GM12878 (cell line): Measurements from ENCODE around the gene SLC26A11. TPM values are rescaled to one million over a fixed set of nuclear protein-coding genes. Genes with fewer than 3 reads are reported as not detected.

ENCODE experiments used
- ATAC-seq: fragments of 200-7000 bp; cut with Tn5 transposase; 3 replicates; pipeline ENCODE4 v1.9.1; 2020; ENCODE audit warnings: mild to moderate bottlenecking, moderate library complexity
- BruUV-seq: library from RNA; stranded (reverse); fragments of 400-500 nt; replicated peaks from 2 replicates; lab custom pipeline; 2021; lab: Mats Ljungman, UMichigan
- CTCF ChIA-PET: fragments of 300-600 bp; sonication (Branson Sonifier 250); formaldehyde crosslinking; extraction: SDS; loops from one replicate; lab custom pipeline; 2021; ENCODE audit warnings: inconsistent platforms; lab: Yijun Ruan, JAX
- POLR2A ChIA-PET: fragments of 350-600 bp; formaldehyde crosslinking; extraction: SDS; loops from one replicate; lab custom pipeline; 2021; ENCODE audit warnings: inconsistent platforms; lab: Charles Lee
- RAD21 ChIA-PET: fragments of 300-600 bp; sonication (Branson Sonifier 250); formaldehyde crosslinking; loops from one replicate; lab custom pipeline; 2023; ENCODE audit warnings: antibody characterized with exemption; ENCODE audit not compliant: unreplicated experiment; lab: Charles Lee
- SMC1A ChIA-PET: fragments of 300-600 bp; sonication (Branson Sonifier 250); formaldehyde crosslinking; loops from one replicate; lab custom pipeline; 2023; ENCODE audit not compliant: unreplicated experiment, uncharacterized antibody; lab: Charles Lee
- DNase-seq: peaks from one replicate; pipeline ENCODE4 v3.0.0-alpha.2; 2011; ENCODE audit warnings: low read depth, low spot score
- FAIRE-seq: peaks from 3 replicates; lab custom pipeline; 2011; peaks lifted over from hg19 to GRCh38; lab: Jason Lieb, UNC
- H2AFZ ChIP-seq: 2 replicates; pipeline ENCODE4 v1.6.0; 2011; ENCODE audit warnings: low read depth, low read length, control low read depth; ENCODE audit not compliant: control insufficient read depth
- H3K27ac ChIP-seq: 2 replicates; pipeline ENCODE4 v1.5.1; 2011; ENCODE audit warnings: control low read depth; ENCODE audit not compliant: control insufficient read depth, insufficient read depth
- H3K27me3 ChIP-seq, 2 experiments: replicated peaks in 1 of 2; 2 replicates each; pipeline versions ENCODE4 v1.6.0 to v1.6.1; 2011; ENCODE audit warnings: low read length in 1 of 2; ENCODE audit not compliant: control insufficient read depth in 2 of 2, insufficient read depth in 2 of 2
- H3K36me3 ChIP-seq, 2 experiments: 2 replicates each; pipeline ENCODE4 v1.5.1; 2011; ENCODE audit warnings: low read length in 1 of 2; ENCODE audit not compliant: control insufficient read depth in 2 of 2, insufficient read depth in 2 of 2
- H3K4me1 ChIP-seq: 2 replicates; pipeline ENCODE4 v1.6.1; 2011; ENCODE audit warnings: mild to moderate bottlenecking, low read length, moderate library complexity, mixed read lengths; ENCODE audit not compliant: control insufficient read depth, insufficient read depth
- H3K4me2 ChIP-seq: 2 replicates; pipeline ENCODE4 v1.6.0; 2011; ENCODE audit warnings: control low read depth; ENCODE audit not compliant: control insufficient read depth, insufficient read depth
- H3K4me3 ChIP-seq: fragments of 200-600 bp; sonication (generic); 2 replicates; pipeline ENCODE4 v1.5.1; 2016
- H3K79me2 ChIP-seq: 2 replicates; pipeline ENCODE4 v1.6.0; 2011; ENCODE audit warnings: low read length; ENCODE audit not compliant: control insufficient read depth, insufficient read depth
- H3K9ac ChIP-seq: 2 replicates; pipeline ENCODE4 v1.8.0; 2011; ENCODE audit warnings: low read length, control low read depth, mixed read lengths; ENCODE audit not compliant: control insufficient read depth, insufficient read depth
- H3K9me3 ChIP-seq: replicated peaks from 3 replicates; pipeline ENCODE4 v1.5.1; 2011; ENCODE audit warnings: mild to moderate bottlenecking, low read length; ENCODE audit not compliant: control insufficient read depth, insufficient read depth
- H4K20me1 ChIP-seq: 2 replicates; pipeline ENCODE4 v1.6.0; 2011; ENCODE audit not compliant: control insufficient read depth, insufficient read depth
- BMI1 ChIP-seq: fragments of 450-650 bp; IDR thresholded peaks from 2 replicates; pipeline ENCODE4 v1.6.1; 2016; ENCODE audit warnings: mild to moderate bottlenecking, moderate library complexity, borderline replicate concordance
- CHD2 ChIP-seq: IDR thresholded peaks from 2 replicates; pipeline ENCODE4 v1.6.1; 2011; ENCODE audit warnings: low read depth, low read length, improper control_type of control experiment, borderline replicate concordance
- EGR1 ChIP-seq, 2 experiments: IDR thresholded peaks; 1 replicate in 1 of 2; 2 replicates in 1 of 2; pipeline ENCODE4 v1.6.1; 2011 to 2012; ENCODE audit warnings: low read depth in 2 of 2, low read length in 2 of 2, borderline replicate concordance in 1 of 2, mild to moderate bottlenecking in 1 of 2, moderate library complexity in 1 of 2
- NFYA ChIP-seq: IDR thresholded peaks from 2 replicates; pipeline ENCODE4 v1.6.1; 2011; ENCODE audit warnings: low read depth, mild to moderate bottlenecking, low read length, improper control_type of control experiment, borderline replicate concordance
- RCOR1 ChIP-seq: conservative IDR thresholded peaks from 2 replicates; pipeline ENCODE4 v1.6.1; 2012; ENCODE audit warnings: low read depth, low read length, improper control_type of control experiment
- RFX5 ChIP-seq: IDR thresholded peaks from 2 replicates; pipeline ENCODE4 v1.6.1; 2011; ENCODE audit warnings: low read depth, low read length, improper control_type of control experiment
- TAF1 ChIP-seq: IDR thresholded peaks from 2 replicates; pipeline ENCODE4 v1.6.1; 2011; ENCODE audit warnings: mild to moderate bottlenecking, low read depth, low read length, borderline replicate concordance
- TCF3 ChIP-seq: IDR thresholded peaks from 2 replicates; pipeline ENCODE4 v1.6.1; 2012; ENCODE audit warnings: low read depth, mild to moderate bottlenecking, low read length, borderline replicate concordance; ENCODE audit not compliant: insufficient read depth
- YY1 ChIP-seq: IDR thresholded peaks from 2 replicates; pipeline ENCODE4 v1.6.1; 2011; ENCODE audit warnings: low read depth, mild to moderate bottlenecking, low read length
- ZNF384 ChIP-seq: IDR thresholded peaks from 2 replicates; pipeline ENCODE4 v1.6.1; 2012; ENCODE audit warnings: low read depth, mild to moderate bottlenecking, low read length, improper control_type of control experiment, borderline replicate concordance
- WGBS: methylation state at CpG from one replicate; pipeline ENCODE4 v1.1.6; 2016; ENCODE audit warnings: low lambda C conversion rate; ENCODE audit not compliant: insufficient replicate concordance, insufficient coverage; ENCODE audit errors: missing lambda C conversion rate; 5-methylcytosine and 5-hydroxymethylcytosine counted together
- in situ Hi-C: fragments of 300-500 bp; cut with MboI; formaldehyde crosslinking; loops from 9 replicates; pipeline ENCODE4 v1.14.3; 2018; ENCODE audit warnings: mixed read lengths
- intact Hi-C: fragments of 100-400 bp; cut with micrococcal nuclease; formaldehyde crosslinking; loops from one replicate; pipeline ENCODE4 v1.14.2; 2022; ENCODE audit not compliant: unreplicated experiment
- polyA plus RNA-seq, 11 experiments: library from polyadenylated mRNA; depleted of rRNA in 4 of 11; unstranded in 6 of 11; stranded (reverse) in 5 of 11; fragments of >200 nt; fragmentation: Nextera tagmentation in 4 of 11; fragmentation: Illumina TruSeq in 1 of 11; extraction: Ambion mirVana in 4 of 11; extraction: Trizol in 1 of 11; gene quantifications; 1 replicate in 1 of 11; 2 replicates in 10 of 11; pipeline versions ENCODE4 v1.2.1 to v1.2.3, GENCODE V29; 2011 to 2016; ENCODE audit warnings: inconsistent platforms in 2 of 11, missing spikeins in 2 of 11, low read depth in 1 of 11
- total RNA-seq, 4 experiments: library from RNA; depleted of rRNA in 3 of 4; stranded (reverse); fragments of >200 nt in 3 of 4; fragmentation: Illumina TruSeq in 1 of 4; extraction: Trizol in 1 of 4; gene quantifications; 2 replicates each; pipeline versions ENCODE4 v1.2.1 to v1.2.3, GENCODE V29; 2013 to 2021
- TF ChIP-seq, protein P1 (sequence below): IDR thresholded peaks from 2 replicates; pipeline ENCODE4 v1.6.1; 2012; ENCODE audit warnings: low read depth, low read length, improper control_type of control experiment
- TF ChIP-seq, protein P2 (sequence below): fragments of 150-350 bp; IDR thresholded peaks from 2 replicates; pipeline ENCODE4 v1.6.1; 2016; ENCODE audit warnings: low read depth, low read length
- TF ChIP-seq, protein P3 (sequence below): fragments of 450-650 bp; formaldehyde crosslinking; IDR thresholded peaks from 2 replicates; pipeline ENCODE4 v1.4.0; 2022; ENCODE audit warnings: mild to moderate bottlenecking, moderate library complexity
- TF ChIP-seq, protein P4 (sequence below): fragments of 450-650 bp; IDR thresholded peaks from 2 replicates; pipeline ENCODE4 v1.6.1; 2017; ENCODE audit warnings: mild to moderate bottlenecking

The SLC26A11 gene
- total and polyA plus RNA-seq, 10 of the 15 experiments (the other 5 are each of a cell fraction or from before 2014, with no cell fraction given) = 0.05 to 4.1 (median 1.2) TPM; not detected in 1

DNA sequence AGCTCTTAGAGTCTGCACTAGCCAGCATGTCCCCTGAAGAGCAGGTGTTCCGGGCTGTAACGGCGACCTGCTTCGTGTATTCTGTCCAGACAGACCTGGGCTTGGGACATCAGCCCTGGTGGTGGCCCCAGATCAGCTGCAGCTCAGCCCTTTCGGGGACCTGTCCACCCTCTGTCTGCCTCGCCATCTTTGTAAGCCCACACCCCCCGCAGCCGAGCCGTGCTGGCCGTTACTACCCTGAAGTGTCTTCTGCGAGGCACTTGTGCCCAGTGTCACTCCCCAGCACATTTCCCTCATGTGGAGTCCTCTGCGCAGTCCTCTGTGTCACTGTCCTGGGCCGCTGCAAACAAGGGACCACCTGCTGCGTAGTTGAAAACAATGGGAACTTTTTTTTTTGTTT, 40.0 kb upstream of the SLC26A11 start (continued):
- TF ChIP-seq TCF3 (no peak), CHD2 (no peak), RCOR1 (no peak), EGR1 (IDR thresholded peaks at IDR 0.05; ENCODE audit: borderline replicate concordance in 1 of 2, low read depth in 2 of 2, low read length in 2 of 2) (no peak), TAF1 (no peak)

DNA sequence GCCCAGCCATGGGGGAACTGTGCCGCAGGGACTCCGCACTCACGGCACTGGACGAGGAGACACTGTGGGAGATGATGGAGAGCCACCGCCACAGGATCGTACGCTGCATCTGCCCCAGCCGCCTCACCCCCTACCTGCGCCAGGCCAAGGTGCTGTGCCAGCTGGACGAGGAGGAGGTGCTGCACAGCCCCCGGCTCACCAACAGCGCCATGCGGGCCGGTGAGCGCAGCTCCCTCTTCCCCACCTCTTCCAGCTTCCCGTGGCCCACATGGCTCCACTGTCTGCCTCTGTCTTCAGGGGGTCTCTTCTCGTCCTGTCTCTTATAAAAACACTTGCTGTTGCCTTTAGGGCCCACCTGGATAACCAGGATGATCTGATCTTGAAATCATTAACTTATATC, 38.8 kb upstream of the SLC26A11 start:
- Histone ChIP-seq H3K4me1 (no peaks in the 10 kb centered on the region), H3K36me3 (no peaks in the 10 kb centered on the region), H3K4me2 (no peak overlapping the region), H3K9ac (no peak overlapping the region), H3K27ac (no peak overlapping the region), H3K27me3 (peaks cover 0 to 3% of the 10 kb centered on the region in 2 experiments; a peak in 2 of 4 replicates), H3K9me3 (no peaks in the 10 kb centered on the region), H3K4me3 (no peak overlapping the region), H3K79me2 (no peaks in the 10 kb centered on the region), H2AFZ (no peak overlapping the region), H4K20me1 (no peaks in the 10 kb centered on the region)
- ChIA-PET POLR2A (no interaction called here), CTCF (no interaction called here), RAD21 (interaction anchor here (0.5 kb wide), 1 partner anchor 15 kb away, joined by 3 read pairs; no protein-coding TSS in a partner anchor), SMC1A (no interaction called here)
- no TSS peak for BruUV-seq
- WGBS = 60% methylated on average over 17 of the region's 17 CpGs
- FAIRE-seq (no peak), ATAC-seq (no peak), DNase-seq (no peak)
- in situ Hi-C loops (no loop called here), intact Hi-C loops (no loop called here)
- TF ChIP-seq, protein P1, sequence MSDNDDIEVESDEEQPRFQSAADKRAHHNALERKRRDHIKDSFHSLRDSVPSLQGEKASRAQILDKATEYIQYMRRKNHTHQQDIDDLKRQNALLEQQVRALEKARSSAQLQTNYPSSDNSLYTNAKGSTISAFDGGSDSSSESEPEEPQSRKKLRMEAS = no peak
- TF ChIP-seq TCF3 (no peak), RFX5 (no peak), ZNF384 (no peak), YY1 (no peak), BMI1 (no peak), NFYA (no peak)
- TF ChIP-seq, protein P2, sequence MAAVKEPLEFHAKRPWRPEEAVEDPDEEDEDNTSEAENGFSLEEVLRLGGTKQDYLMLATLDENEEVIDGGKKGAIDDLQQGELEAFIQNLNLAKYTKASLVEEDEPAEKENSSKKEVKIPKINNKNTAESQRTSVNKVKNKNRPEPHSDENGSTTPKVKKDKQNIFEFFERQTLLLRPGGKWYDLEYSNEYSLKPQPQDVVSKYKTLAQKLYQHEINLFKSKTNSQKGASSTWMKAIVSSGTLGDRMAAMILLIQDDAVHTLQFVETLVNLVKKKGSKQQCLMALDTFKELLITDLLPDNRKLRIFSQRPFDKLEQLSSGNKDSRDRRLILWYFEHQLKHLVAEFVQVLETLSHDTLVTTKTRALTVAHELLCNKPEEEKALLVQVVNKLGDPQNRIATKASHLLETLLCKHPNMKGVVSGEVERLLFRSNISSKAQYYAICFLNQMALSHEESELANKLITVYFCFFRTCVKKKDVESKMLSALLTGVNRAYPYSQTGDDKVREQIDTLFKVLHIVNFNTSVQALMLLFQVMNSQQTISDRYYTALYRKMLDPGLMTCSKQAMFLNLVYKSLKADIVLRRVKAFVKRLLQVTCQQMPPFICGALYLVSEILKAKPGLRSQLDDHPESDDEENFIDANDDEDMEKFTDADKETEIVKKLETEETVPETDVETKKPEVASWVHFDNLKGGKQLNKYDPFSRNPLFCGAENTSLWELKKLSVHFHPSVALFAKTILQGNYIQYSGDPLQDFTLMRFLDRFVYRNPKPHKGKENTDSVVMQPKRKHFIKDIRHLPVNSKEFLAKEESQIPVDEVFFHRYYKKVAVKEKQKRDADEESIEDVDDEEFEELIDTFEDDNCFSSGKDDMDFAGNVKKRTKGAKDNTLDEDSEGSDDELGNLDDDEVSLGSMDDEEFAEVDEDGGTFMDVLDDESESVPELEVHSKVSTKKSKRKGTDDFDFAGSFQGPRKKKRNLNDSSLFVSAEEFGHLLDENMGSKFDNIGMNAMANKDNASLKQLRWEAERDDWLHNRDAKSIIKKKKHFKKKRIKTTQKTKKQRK = no peak
- TF ChIP-seq, protein P3, sequence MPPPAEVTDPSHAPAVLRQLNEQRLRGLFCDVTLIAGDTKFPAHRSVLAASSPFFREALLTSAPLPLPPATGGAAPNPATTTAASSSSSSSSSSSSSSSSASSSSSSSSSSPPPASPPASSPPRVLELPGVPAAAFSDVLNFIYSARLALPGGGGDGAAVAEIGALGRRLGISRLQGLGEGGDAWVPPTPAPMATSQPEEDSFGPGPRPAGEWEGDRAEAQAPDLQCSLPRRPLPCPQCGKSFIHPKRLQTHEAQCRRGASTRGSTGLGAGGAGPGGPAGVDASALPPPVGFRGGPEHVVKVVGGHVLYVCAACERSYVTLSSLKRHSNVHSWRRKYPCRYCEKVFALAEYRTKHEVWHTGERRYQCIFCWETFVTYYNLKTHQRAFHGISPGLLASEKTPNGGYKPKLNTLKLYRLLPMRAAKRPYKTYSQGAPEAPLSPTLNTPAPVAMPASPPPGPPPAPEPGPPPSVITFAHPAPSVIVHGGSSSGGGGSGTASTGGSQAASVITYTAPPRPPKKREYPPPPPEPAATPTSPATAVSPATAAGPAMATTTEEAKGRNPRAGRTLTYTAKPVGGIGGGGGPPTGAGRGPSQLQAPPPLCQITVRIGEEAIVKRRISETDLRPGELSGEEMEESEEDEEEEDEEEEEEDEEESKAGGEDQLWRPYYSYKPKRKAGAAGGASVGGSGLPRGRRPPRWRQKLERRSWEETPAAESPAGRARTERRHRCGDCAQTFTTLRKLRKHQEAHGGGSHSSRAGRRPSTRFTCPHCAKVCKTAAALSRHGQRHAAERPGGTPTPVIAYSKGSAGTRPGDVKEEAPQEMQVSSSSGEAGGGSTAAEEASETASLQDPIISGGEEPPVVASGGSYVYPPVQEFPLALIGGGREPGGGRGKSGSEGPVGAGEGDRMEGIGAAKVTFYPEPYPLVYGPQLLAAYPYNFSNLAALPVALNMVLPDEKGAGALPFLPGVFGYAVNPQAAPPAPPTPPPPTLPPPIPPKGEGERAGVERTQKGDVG (CRISPR knock-in tag) = no peak
- TF ChIP-seq, protein P4, sequence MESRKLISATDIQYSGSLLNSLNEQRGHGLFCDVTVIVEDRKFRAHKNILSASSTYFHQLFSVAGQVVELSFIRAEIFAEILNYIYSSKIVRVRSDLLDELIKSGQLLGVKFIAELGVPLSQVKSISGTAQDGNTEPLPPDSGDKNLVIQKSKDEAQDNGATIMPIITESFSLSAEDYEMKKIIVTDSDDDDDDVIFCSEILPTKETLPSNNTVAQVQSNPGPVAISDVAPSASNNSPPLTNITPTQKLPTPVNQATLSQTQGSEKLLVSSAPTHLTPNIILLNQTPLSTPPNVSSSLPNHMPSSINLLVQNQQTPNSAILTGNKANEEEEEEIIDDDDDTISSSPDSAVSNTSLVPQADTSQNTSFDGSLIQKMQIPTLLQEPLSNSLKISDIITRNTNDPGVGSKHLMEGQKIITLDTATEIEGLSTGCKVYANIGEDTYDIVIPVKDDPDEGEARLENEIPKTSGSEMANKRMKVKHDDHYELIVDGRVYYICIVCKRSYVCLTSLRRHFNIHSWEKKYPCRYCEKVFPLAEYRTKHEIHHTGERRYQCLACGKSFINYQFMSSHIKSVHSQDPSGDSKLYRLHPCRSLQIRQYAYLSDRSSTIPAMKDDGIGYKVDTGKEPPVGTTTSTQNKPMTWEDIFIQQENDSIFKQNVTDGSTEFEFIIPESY = no peak
